NK-92 (cell line): ENCODE measurements around the gene GPX2.

Experiments
- DNase-seq: peaks from one replicate; lab custom pipeline; 2025; ENCODE audit not compliant: unreplicated experiment; lab: John Stamatoyannopoulos, UW

Gene GPX2

DNA sequence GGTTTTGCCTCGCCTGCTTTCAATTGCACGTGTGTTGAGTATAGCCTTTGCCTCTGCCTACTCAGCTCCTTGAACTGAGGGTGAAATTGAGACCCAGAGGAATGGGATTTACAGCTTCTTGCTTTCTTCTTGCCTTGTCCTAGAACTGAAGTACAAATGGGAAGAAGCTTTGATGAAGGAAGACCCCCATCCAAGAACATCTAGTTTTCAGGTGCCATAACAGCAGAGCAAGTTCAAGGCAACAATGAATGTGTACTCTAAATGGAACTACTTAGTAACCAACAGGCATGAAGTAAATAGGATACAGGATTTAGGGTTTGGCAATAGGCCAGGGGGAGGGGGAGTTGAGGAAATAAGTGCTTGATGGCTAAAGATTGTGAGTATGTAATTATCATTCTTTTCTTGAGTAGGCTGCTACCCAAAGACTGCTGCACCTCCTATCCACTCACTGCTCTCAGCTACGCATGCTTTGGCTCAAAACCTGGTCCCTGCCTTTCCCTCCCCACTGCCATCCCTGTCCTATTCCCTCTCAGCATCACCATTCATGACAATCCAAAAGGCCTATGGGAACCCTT, 2.1 kb downstream of the GPX2 start:
- DNase-seq, result no peak

GRCh38 chr14:64939817-64940190, 2.7 kb downstream of the GPX2 start:
- no peak for DNase-seq

DNA sequence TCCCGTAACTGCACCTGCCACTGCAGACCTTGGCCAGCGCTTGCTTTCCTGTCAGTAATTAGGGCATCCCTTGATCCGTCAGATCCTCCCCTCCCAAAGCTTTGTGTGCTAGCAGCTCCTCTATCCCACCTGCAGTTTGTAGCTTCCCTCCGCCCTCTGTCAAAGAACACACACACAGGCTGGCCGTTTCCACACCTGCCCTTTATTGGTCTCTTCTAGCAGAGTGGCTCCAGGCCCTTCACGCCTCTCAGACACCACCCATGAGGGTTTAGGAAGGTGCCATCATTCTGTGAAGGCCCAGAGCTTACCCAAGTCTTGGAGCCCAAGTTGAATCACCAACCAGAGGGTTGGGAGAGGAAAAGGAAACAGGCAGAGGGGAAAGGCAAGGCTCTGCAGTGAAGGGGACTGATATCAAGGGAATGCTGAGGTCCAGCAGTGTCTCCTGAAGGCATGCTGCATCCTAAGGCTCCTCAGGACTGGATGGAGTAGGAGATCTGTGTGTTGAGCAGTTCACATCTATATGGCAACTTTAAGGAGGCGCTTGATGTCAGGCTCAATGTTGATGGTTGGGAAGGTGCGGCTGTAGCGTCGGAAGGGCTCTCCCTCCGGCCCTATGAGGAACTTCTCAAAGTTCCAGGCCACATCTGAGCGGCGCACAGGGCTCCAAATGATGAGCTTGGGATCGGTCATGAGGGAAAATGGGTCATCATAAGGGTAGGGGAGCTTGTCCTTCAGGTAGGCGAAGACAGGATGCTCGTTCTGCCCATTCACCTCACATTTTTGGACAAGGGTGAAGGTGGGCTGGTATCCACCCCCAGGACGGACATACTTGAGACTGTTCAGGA, 3.4 kb downstream of the GPX2 start:
- DNase-seq, result no peak

- DNase-seq, result no peak
Measured at GRCh38 chr14:64937821-64938193, 4.7 kb downstream of the GPX2 start.

- DNase-seq, result no peak
Measured at GRCh38 chr14:64937171-64937820, 5.2 kb downstream of the GPX2 start.

DNA sequence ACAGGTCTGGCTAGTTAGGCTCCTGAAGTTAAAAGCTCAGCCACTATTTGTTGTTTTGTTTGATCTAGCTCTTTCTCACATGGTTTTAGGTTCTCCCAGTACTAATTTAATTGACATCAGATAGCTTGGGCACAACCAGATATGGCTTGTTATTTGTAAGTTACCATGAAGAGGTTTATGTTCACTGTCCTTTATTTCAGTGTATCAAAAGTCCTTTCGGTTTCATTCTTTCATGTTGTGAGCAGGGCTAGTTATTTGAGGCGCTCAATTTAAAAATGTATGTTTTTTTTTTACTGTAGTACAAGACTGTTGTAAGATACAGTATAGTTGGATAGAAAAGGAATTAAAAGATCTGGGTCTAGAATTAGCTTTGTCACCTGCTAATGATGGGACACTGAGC, 7.0 kb downstream of the GPX2 start:
- no peak for DNase-seq

GRCh38 chr14:64934338-64934929, 8.1 kb downstream of the GPX2 start:
- no peak for DNase-seq

- DNase-seq, result no peak
Measured at GRCh38 chr14:64932231-64932630, 10.3 kb downstream of the GPX2 start.

DNA sequence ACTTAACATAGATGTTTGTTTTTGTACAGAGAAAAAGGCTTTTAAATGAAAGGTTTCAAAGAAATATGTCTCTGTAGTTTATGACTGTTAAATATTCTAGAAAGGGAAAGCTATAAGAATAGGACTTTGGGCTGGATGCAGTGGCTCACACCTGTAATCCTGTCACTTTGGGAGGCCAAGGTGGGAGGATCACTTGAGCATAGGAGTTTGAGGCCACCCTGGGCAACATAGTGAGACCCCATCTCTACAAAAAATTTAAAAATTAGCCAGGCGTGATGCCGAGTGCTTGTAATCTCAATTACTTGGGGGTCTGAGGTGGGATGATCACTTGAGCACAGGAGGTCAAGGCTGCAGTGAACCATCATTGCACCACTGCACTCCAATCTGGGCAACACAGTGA, 11.4 kb downstream of the GPX2 start:
- DNase-seq, result no peak

DNA sequence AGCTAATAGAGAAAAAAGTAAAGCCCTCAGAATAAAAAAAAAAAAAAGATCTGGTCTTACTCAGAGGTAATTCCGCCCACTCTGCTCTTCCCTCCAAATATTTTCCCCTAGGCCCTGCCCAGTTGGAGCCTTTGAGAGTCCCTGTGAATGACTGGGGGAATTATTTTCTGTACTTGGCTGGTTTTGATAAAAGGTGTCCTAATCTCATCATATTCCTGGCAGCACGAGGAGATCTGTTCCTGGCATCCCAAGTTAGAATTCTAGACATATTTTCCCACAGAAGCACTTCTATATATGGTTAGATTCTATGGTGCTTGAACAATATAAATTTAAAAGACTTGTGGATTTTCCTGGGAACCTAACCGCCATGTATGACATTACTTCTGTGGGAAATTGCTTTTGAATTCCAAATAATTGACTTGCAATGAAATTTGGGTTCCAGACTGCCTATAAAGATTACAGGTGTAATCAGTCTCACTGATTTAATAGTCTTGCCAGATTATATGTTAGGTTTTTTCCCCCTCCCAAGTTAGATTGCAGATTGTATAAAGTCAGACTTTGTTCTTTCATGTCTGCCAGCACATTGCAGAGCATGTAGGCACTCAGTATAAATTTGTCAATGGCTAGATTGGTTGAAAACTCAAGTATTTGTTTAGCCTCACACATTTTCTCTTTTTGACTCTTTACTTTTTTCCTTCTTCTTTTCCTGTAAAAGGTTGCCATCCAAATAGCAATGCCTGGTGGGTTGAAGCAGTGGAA, 12.3 kb downstream of the GPX2 start:
- no peak for DNase-seq

GRCh38 chr14:64929014-64929359, 13.6 kb downstream of the GPX2 start:
- DNase-seq, result no peak

DNA sequence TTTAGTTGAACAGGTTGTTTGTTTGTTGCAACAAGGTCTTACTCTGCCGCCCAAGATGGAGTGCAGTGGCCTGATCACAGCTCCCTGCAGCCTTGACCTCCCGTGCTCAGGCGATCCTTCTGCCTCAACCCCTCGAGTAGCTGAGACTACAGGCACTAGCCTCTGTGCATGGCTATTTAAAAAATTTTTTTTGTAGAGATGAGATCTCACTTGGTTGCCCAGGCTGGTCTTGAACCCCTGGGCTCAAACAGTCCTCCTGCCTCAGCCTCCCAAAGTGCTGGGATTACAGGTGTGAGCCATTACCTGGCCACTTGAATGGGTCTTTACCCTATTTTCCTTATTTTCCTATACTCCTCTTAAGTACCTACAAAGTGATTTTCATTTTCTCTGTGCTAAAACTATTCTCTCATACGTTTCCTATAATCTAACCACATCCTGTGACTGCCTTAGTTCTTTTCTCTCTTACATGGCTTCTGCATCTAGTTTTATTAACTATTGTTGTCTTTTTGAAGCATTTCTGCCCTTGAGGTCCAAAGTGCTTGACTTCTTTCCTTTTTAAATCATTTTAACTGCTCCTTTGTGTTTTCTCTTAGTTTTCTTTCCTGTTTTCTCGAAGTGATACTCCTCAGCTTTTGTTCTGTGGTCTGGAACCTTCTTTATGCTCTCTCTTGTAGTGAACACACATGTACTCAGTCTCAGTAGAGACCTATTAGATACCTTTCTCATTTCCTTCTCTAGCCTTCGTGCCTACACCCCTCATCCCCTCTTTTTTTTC, 14.1 kb downstream of the GPX2 start:
- DNase-seq, result no peak

GRCh38 chr14:64927031-64927430, 15.5 kb downstream of the GPX2 start:
- no peak for DNase-seq

DNA sequence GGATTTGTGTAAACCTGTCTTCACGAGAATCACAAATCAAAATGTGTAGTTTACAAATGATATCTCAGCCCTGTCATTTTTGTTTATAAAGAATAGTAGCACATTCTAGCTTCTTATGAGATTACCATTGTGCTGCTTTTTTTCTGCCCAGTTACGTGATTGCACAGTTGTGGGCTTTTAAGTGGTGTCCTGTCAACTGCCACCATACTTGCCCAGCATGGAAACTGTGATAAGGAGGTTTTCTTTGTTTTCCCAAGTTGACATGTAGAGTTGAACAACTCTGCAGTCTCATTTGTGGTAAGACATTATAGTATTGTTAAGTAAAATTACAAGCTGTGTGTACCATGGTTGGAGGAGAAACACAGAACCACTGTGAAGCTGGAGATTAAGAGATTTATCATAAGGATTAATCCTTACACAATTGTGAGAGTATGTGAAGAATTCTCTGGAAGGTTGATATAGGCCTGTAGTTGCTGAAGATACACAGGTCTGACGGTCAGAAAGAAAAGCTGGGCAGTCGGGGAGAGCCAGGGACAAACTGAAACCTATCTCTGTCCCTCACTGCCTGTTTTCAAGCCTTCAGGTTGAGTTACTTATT, 16.0 kb downstream of the GPX2 start:
- no peak for DNase-seq

DNA sequence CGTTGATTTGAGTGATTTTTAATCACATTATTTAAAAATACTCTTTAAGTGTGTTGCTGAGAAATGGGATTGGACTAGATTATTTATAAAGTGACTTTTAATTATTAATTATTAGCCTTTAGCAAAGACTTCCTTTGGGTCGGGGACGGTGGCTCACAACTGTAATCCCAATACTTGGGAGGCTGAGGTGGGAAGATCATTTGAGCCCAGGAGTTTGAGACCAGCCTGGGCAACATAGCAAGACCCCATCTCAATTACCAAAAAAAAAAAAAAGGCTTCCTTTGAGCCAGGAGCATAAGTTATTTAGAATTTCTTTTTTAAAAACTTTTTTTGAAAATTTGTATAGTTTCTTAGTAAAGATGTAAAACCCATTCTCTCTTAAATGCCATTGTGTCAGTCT, 19.5 kb downstream of the GPX2 start:
- DNase-seq, result no peak

DNA sequence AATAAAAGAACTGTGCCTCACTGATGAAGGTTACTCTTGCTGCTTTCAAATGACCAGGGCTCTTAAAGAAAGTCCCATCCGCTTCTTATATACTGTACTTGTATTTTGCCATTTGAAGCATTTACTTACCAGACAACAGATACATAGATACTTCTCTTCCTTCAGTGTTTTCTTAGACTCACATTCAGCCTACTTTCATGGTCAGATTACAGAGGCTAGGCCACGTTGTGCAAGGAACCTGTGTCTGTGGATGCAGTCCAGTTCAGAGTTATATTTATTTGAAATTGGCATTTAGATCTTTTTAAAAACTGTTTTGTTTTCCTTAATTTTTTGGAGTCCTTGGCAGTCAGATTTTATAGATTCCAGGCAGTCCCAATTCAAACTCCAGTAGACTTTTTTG, 22.1 kb downstream of the GPX2 start:
- no peak for DNase-seq

- no peak for DNase-seq
Measured at GRCh38 chr14:64919618-64920017, 22.9 kb downstream of the GPX2 start.

DNA sequence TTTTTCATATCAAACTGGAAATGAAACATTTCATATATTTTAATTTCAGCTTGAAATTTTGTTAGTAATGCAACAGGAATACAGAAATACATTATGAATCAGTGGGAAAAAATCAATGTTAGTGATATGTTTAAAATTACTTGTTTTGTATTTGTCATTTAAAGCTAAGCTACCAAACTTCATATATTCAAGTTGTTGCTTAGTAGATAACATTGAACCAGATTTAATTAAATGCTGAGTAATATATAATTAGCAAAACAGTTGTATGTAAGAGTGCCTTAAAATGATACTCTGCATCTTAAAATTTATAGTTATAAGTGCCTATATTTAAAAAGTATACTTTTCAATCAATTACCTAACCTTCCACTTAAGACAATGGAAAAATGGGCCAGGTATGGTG, 23.3 kb downstream of the GPX2 start:
- DNase-seq, result no peak

DNA sequence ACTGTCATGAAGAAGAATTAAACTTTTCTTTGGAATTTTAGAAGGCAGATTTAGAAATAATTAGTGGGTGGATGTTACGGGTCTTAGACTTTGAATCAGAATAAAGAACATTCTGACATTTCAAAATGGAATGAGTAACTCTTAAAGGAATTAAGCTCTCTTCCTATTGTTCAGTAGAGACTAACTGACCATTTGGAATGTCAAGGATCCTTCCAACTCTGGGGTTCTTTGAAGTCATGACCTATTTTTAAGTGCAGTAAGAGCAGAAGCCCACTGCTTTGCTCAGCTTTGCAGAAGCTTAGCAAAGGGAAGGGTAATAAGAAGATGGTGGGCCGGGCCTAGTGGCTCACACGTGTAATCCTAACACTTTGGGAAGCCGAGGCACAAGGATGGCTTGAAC, 24.3 kb downstream of the GPX2 start:
- DNase-seq, result no peak

DNA sequence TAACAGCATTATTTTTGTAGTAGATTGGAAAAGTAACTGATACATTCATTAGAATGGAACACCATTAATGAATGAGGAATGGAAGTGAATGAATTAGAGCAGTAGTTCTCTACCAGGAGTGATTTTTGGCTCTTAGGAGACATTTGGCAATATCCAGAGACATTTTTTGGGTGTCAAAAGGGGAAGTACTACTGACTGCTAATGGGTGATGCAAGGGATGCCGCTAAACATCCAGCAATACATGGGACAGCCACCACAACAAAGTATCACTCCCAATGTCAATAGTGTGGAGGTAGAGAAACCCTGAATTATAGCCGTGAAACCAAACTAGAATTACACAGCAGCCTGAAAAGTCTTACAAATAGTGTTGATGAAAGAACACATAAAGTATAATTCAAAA, 26.7 kb downstream of the GPX2 start:
- DNase-seq, result no peak
